WI38 (cell line): Measurements from ENCODE around the gene YBX3.
"Not testable (repeated sequence)": the region's sequence is repeated elsewhere in the genome, so short reads cannot be mapped to it uniquely, and the experiment has no call there.

Experiments used
- H3K4me3 ChIP-seq: 2 replicates; pipeline ENCODE4 v1.5.1; 2011; ENCODE audit warnings: low read depth, mild to moderate bottlenecking, control low read depth, low read length
- TF ChIP-seq, protein P1 (sequence below): IDR thresholded peaks from 2 replicates; pipeline ENCODE4 v1.5.1; 2012; ENCODE audit warnings: low read depth, mild to moderate bottlenecking, control low read depth, low read length

Gene YBX3

DNA sequence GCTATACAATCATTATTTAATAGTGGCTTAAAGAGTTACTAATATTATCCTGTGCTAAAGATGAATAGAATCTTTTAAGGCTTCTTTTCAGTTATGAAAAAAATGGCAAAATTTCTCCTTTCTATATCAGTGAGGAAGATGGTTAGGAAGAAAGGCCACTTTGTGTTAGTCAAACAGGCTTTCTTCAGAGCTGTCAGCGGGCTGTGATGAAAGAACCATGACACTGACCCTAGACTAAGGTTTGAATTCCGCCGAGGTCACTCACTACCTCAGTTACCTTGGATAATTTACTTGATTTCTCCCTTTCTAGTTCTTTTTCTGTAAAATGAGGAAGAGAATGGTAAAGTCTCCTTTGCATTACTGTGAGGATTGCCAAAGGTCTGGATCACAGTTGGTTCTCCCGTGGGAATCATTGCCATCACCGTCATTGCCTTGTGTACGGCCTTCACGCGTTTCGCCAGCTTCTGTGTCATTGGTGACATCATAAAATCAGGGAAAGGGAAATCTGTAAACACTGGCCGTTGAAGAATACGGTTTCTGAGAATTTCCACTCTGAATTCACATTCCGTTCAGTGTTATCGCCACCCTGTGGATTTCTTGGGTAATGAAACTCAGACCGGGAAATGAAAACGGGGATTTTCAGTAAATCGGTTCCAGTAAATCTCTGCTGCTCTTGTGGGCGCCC lies 26.7 kb upstream of the YBX3 start:
- peak overlapping the region; percentile 28 for H3K4me3 ChIP-seq
- TF ChIP-seq, protein P1, sequence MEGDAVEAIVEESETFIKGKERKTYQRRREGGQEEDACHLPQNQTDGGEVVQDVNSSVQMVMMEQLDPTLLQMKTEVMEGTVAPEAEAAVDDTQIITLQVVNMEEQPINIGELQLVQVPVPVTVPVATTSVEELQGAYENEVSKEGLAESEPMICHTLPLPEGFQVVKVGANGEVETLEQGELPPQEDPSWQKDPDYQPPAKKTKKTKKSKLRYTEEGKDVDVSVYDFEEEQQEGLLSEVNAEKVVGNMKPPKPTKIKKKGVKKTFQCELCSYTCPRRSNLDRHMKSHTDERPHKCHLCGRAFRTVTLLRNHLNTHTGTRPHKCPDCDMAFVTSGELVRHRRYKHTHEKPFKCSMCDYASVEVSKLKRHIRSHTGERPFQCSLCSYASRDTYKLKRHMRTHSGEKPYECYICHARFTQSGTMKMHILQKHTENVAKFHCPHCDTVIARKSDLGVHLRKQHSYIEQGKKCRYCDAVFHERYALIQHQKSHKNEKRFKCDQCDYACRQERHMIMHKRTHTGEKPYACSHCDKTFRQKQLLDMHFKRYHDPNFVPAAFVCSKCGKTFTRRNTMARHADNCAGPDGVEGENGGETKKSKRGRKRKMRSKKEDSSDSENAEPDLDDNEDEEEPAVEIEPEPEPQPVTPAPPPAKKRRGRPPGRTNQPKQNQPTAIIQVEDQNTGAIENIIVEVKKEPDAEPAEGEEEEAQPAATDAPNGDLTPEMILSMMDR = peak; percentile 72

DNA sequence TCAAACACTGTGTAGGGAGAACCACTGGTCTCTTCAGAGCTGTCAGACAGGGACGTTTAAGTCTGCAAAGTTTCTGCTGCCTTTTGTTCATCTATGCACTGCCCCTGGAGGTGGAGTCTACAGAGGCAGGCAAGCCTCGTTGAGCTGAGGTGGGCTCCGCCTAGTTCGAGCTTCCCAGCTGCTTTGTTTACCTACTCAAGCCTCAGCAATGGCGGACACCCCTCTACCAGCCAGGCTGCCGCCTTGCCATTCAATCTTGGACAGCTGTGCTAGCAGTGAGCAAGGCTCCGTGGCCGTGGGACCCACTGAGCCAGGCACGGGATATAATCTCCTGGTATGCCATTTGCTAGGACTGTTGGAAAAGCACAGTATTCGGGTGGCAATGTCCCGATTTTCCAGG lies 24.6 kb upstream of the YBX3 start:
- TF ChIP-seq, protein P1 = no peak
- no peak overlapping the region for H3K4me3 ChIP-seq

DNA sequence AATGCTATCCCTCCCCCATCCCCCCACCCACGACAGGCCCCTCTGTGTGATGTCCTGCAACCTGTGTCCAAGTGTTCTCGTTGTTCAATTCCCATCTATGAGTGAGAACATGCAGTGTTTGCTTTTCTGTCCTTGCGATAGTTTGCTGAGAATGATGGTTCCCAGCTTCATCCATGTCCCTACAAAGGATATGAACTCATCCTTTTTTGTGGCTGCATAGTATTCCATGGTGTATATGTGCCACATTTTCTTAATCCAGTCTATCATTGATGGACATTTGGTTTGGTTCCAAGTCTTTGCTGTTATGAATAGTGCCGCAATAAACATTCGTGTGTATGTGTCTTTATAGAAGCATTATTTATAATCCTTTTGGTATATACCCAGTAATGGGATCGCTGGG lies 20.3 kb upstream of the YBX3 start:
- H3K4me3 ChIP-seq = not testable (repeated sequence)

DNA sequence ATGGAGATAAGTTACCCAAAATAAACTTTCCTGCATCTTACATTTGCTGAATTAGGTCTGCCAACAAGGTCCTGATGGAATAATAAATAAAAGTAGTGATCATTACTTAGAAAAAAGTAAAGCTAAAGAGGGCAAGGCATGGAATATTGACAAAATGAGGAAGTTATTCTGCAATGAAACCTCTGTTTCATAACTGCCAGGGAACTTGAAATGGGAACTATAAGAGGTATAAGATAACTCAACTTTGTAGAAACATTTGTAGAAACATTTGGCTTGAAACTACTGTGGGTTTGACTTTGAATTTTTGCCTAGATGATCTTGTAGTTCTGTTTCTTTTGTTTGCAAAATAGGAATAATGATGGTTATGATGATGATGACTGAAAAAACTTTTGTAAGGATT lies 18.7 kb upstream of the YBX3 start:
- no peak overlapping the region for H3K4me3 ChIP-seq
- TF ChIP-seq, protein P1 = no peak

DNA sequence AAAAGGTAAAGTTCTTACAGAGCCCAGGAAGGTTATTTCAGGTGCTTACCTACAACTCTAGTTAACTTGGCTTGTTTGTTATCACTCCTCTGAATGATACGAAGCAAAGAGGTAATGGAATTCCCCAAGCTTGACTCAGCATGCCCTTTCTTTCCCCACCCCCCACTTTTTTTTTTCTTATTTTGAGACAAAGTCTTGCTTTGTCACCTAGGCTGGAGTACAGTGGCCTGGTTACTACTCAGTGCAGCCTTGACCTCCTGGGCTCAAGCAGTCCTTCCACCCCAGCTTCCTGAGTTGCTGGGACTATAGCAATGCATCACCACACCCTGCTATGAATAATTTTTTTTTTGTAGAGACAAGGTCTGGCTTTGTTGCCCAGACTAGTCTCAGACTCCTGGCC lies 17.1 kb upstream of the YBX3 start:
- TF ChIP-seq, protein P1 = no peak
- no peak overlapping the region for H3K4me3 ChIP-seq

DNA sequence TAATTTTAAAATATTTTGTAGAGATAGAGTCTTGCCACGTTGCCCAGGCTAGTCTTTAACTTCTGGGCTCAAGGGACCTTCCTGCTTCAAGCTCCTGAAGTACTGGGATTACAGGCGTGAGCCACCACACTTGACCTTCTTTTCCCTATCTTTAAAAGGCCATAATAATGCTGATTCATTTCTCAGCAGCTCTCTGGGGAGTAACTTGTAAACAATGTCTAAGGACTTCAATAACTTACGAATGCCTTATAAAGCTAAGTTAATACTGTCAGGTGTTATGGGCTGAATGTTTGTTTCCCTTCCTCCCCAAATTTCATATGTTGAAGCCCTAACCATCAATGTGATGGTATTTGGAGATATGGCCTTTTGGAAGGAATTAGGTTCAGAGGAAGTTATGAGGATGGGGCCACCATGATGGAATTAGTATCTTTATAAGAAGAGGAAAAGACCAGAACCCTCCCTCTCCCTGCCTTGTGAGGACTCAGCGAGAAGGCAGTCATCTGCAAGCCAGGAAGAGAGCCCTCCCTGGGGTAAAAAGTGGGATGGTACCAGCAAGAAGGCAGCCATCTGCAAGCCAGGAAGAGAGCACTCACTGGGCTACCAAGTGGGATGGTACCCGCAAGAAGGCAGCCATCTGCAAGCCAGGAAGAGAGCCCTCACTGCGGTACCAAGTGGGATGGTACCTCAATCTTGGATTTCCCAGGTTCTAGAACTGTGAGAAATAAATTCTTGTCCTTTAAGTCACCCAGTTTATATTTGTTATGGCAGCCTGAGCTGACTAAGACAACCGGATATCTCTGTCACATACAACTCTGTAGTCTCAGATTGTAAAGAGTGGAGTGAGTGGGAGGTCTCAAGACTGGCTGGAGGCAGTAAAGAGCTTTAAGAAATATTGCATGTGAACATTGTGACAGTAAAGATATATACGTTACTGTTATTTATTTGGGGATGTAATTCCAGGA lies 16.3 kb upstream of the YBX3 start:
- H3K4me3 ChIP-seq = no peak overlapping the region
- TF ChIP-seq, protein P1 = no peak

DNA sequence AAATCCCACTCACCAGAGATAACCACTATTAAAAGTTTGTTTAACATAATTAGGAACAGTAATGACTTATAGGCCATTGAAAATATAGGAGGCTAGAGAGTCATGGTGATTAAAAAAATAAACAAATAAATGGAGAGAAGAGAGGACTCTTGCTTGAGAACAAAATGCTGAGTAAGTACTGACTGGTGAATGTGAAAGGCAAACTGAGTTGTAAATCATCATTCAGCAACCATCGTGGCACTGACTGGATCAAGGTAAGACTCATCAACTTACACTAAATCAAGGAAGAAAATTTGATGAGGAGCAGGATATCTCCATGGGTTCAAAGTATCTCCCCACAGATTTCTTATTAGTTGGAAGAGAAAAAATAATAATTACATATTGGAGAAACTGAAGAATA lies 14.1 kb upstream of the YBX3 start:
- TF ChIP-seq, protein P1 = no peak
- no peak overlapping the region for H3K4me3 ChIP-seq
